GM21381 (cell line): ENCODE measurements around the gene KDM2A.
A peak's percentile ranks its signal among the peaks of the same experiment; 100 is the strongest.

Experiments used
- ATAC-seq: cut with Tn5 transposase; IDR thresholded peaks from one replicate; pipeline ENCODE4 v1.9.1; 2021; ENCODE audit warnings: mild to moderate bottlenecking, moderate library complexity; ENCODE audit not compliant: unreplicated experiment

KDM2A gene

GRCh38 chr11:67118801-67119584 is at the start of gene KDM2A:
Gene KDM2A (plus strand): TSS chr11:67119263. CDS start chr11:67121317, 2,054 bp downstream.
- peak; percentile 57 for ATAC-seq

- ATAC-seq, result no peak
Observed at GRCh38 chr11:67071420-67072284, 47.4 kb upstream of the KDM2A start.

- ATAC-seq, result no peak
Observed at GRCh38 chr11:67072295-67072694, 46.8 kb upstream of the KDM2A start.

- no peak for ATAC-seq
Observed at GRCh38 chr11:67073908-67074307, 45.2 kb upstream of the KDM2A start.

- ATAC-seq, result no peak
Observed at GRCh38 chr11:67076202-67076601, 42.9 kb upstream of the KDM2A start.

GRCh38 chr11:67079065-67079705 is 39.9 kb upstream of the KDM2A start:
- no peak for ATAC-seq

GRCh38 chr11:67082071-67082791 is 36.8 kb upstream of the KDM2A start:
- ATAC-seq, result no peak

GRCh38 chr11:67083786-67084366 is 35.2 kb upstream of the KDM2A start:
- no peak for ATAC-seq

GRCh38 chr11:67085617-67086016 is 33.4 kb upstream of the KDM2A start:
- ATAC-seq, result no peak

- no peak for ATAC-seq
Observed at GRCh38 chr11:67090717-67091116, 28.3 kb upstream of the KDM2A start.

GRCh38 chr11:67095214-67095507 is 23.9 kb upstream of the KDM2A start:
- no peak for ATAC-seq

- ATAC-seq, result no peak
Observed at GRCh38 chr11:67098799-67099429, 20.1 kb upstream of the KDM2A start.

GRCh38 chr11:67099831-67100324 is 19.2 kb upstream of the KDM2A start:
- ATAC-seq, result no peak

GRCh38 chr11:67102664-67103063 is 16.4 kb upstream of the KDM2A start:
- no peak for ATAC-seq

GRCh38 chr11:67105964-67106363 is 13.1 kb upstream of the KDM2A start:
- no peak for ATAC-seq

GRCh38 chr11:67111261-67111660 is 7.8 kb upstream of the KDM2A start:
- ATAC-seq, result no peak

GRCh38 chr11:67113231-67113721 is 5.8 kb upstream of the KDM2A start:
- ATAC-seq, result peak; percentile 55

- ATAC-seq, result no peak
Observed at GRCh38 chr11:67114275-67114896, 4.7 kb upstream of the KDM2A start.

GRCh38 chr11:67116758-67117105 is 2.3 kb upstream of the KDM2A start:
- ATAC-seq, result no peak
